Activated CD4-positive, alpha-beta T cell treated with anti-CD3 and anti-CD28 coated beads, Interleukin-2, amount 50 U/mL, for 16 hours (primary cell): ENCODE data around the gene MYL11.
A peak's percentile ranks its signal among the peaks of the same experiment; 100 is the strongest.

Source experiments
- DNase-seq: peaks from one replicate; pipeline ENCODE4 v3.0.0-alpha.2; 2020

Gene MYL11

DNA sequence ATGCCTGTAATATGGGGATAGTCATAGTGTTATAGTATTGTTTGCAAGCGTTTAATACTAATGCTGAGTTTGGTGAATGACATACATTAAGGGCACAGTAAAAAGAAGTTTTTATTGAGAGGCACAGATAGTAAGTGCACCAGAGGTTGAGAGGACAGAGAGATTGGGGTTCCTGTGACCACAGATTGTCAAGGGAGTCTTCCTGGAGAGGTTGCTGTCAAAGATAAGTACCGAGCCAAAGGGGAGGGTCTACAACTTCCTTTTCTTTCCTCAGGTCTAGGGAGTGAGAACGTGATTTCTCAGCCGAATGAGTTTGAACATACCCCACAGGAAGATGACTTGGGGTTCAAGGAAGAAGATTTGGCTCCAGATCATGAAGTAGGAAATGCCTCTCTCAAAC lies 22.5 kb downstream of the MYL11 start:
- DNase-seq: no peak

DNA sequence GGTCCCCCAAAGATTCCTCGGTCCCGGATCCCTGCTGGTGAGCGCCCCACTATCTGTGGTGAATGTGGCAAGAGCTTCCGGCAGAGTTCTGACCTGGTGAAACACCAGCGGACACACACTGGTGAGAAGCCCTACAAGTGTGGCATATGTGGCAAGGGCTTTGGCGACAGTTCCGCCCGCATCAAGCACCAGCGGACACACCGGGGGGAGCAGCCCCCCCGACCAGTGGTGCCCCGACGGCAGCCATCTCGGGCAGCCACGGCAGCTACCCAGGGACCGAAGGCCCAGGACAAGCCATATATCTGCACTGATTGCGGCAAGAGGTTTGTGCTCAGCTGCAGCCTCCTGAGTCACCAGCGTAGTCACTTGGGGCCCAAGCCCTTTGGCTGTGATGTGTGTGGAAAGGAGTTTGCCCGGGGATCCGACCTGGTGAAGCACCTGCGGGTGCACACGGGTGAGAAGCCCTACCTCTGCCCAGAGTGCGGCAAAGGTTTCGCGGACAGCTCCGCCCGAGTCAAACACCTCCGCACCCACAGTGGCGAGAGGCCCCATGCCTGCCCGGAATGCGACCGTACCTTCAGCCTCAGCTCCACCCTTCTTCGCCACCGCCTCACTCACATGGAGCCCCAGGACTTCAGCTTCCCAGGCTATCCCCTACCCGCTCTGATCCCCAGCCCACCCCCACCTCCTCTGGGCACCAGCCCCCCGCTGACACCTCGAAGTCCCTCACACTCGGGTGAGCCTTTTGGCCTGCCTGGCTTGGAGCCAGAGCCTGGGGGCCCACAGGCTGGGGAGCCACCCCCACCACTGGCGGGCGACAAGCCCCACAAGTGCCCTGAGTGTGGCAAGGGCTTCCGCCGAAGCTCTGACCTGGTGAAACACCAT lies 23.4 kb downstream of the MYL11 start:
- DNase-seq: no peak

- no peak for DNase-seq
Measured at GRCh38 chr16:30398661-30399434, 24.2 kb downstream of the MYL11 start.

- DNase-seq: no peak
Measured at GRCh38 chr16:30399435-30400186, 25.0 kb downstream of the MYL11 start.

DNA sequence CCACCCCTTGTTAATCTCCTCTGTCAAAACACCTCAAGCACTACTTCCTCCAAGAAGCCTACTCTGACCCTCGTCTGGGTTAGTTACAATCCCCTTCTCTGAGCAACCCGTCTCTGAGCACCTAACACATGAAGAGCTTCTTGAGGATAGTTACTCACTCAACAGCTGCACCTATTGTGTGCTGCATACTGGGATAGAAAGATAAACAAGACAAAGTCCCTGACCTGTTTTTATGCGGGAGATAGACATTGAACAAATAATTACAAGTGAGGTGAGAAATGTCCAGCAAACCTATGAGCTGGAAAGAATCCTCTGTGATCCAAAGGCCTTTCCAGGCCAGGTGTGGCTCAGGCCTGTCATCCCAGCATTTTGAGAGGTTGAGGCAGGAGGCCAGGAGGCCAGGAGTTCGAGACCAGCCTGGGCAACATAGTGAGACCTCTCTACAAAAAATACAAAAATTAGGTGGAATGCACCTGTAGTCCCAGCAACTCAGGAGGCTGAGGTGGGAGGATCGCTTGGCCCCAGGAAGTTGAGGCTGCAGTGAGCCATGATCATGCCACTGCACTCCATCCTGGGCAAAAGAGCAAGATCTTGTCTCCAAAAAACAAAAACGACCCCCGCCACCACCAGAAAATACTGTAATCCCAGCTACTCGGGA lies 27.3 kb downstream of the MYL11 start:
- no peak for DNase-seq

GRCh38 chr16:30406795-30407101 lies 32.1 kb downstream of the MYL11 start:
- DNase-seq: no peak

- DNase-seq: peak; percentile 94
Measured at GRCh38 chr16:30407102-30407803, 32.7 kb downstream of the MYL11 start, which contains the start of gene ZNF771. TSS of gene ZNF771 (plus strand) at chr16:30407606. CDS start at chr16:30408054, 448 bp downstream.

- DNase-seq: no peak
Measured at GRCh38 chr16:30407804-30408534, 33.4 kb downstream of the MYL11 start.

- peak; percentile 92 for DNase-seq
Measured at GRCh38 chr16:30409125-30410060, 34.8 kb downstream of the MYL11 start.

GRCh38 chr16:30413112-30413806 lies 38.7 kb downstream of the MYL11 start:
- DNase-seq: no peak

- no peak for DNase-seq
Measured at GRCh38 chr16:30414159-30414558, 39.6 kb downstream of the MYL11 start.

DNA sequence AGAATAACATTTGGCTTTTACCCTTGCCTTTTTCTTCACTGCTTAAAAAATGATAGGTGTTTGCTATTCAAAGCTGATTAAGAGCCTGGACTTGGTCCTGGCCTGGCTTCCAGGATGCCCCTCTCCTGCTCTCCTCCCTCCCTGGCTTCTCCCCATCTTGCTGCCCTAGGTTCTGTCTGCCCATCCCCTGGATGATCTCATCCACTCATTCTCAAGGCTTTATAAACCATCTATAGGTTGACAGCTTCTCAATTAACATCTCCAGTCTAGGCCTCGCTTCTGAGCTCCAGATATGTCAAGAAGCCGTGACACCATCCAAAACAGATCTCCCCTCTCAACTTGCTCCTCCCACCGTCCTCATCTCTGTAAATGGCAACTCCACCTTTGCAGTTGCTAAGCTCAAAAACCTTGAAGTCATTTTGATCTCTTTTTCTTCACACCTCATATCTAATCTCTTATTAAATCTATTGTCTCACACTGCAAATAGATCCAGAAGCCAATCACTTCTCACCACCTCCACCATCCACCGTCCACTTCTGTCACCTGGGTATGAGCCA lies 41.5 kb downstream of the MYL11 start:
- DNase-seq: no peak

- DNase-seq: no peak
Measured at GRCh38 chr16:30416624-30417528, 42.3 kb downstream of the MYL11 start.

DNA sequence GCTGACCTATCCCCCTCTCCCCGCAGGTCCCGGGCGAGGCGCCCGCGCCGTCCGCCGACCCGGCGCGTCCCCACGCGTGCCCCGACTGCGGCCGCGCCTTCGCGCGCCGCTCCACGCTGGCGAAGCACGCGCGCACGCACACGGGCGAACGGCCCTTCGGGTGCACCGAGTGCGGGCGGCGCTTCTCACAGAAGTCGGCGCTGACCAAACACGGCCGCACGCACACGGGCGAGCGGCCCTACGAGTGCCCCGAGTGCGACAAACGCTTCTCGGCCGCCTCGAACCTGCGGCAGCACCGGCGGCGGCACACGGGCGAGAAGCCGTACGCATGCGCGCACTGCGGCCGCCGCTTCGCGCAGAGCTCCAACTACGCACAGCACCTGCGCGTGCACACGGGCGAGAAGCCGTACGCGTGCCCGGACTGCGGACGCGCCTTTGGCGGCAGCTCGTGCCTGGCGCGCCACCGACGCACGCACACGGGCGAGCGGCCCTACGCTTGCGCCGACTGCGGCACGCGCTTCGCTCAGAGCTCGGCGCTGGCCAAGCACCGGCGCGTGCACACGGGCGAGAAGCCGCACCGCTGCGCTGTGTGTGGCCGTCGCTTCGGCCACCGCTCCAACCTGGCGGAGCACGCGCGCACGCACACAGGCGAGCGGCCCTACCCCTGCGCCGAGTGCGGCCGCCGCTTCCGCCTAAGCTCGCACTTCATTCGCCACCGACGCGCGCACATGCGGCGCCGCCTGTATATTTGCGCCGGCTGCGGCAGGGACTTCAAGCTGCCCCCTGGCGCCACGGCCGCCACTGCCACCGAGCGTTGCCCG lies 43.1 kb downstream of the MYL11 start:
- DNase-seq: peak; percentile 93

DNA sequence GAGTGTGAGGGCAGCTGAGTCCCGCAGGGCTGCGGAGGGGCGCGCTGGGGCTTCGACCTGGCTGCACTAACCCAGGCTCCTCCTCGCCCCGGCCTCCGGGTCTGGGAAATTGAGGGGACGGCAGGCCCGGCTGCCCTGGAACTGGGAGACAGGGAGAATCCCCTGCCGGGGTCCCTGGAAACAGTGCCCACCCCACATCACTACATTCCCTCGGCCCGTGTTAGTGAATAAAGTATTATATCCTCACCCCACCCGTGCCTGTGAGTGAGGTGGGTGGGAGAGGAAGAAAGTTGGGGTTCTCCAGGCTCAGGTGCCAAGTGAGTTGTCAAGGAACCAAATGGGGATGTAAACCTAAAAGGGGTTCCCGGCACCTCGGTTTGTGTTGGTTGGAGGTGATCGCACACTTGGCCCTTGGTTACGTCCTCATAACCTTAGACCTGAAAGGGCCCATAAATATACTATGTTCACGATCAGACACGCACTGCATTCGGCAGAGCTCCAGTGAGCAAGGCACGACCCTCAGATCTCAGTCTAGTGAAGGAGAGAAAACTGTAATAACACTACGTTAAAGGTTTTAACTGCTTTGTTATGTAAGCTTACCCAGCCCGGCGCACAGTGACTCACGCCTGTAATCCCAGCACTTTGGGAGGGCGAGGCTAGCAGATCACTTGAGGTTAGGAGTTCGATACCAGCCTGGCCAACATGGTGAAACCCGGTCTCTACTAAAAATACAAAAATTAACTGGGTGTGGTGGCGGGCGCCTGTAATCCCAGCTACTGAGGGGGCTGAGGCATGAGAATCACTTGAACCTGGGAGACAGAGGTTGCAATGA lies 44.0 kb downstream of the MYL11 start:
- no peak for DNase-seq

- no peak for DNase-seq
Measured at GRCh38 chr16:30421010-30421409, 46.4 kb downstream of the MYL11 start.
